Subcutaneous abdominal adipose tissue (tissue), 5 donors: ENCODE measurements around the gene MVP.
A peak's percentile ranks its signal among the peaks of the same experiment; 100 is the strongest.
"Not testable (repeated sequence)": the region's sequence is repeated elsewhere in the genome, so short reads cannot be mapped to it uniquely, and the experiment has no call there.

Experiments
- H3K27ac ChIP-seq: one replicate; pipeline ENCODE4 v1.7.0; 2013; ENCODE audit warnings: low read depth, mild to moderate bottlenecking, inconsistent platforms, low read length, moderate library complexity
- H3K27me3 ChIP-seq, 5 donors: one replicate each; pipeline ENCODE4 v1.7.0; 2013; ENCODE audit warnings: low read length in 5 of 5, inconsistent platforms in 1 of 5; ENCODE audit not compliant: control insufficient read depth in 5 of 5, insufficient read depth in 4 of 5
- H3K36me3 ChIP-seq, 5 donors: one replicate each; pipeline ENCODE4 v1.7.0; 2013; ENCODE audit warnings: low read length in 5 of 5; ENCODE audit not compliant: control insufficient read depth in 5 of 5, insufficient read depth in 5 of 5
- H3K4me1 ChIP-seq, 5 donors: one replicate each; pipeline ENCODE4 v1.7.0; 2013; ENCODE audit warnings: low read length in 5 of 5, mild to moderate bottlenecking in 3 of 5, moderate library complexity in 1 of 5; ENCODE audit not compliant: control insufficient read depth in 5 of 5, insufficient read depth in 5 of 5
- H3K4me3 ChIP-seq, 5 donors: one replicate each; pipeline ENCODE4 v1.7.0; 2013; ENCODE audit warnings: low read length in 5 of 5, low read depth in 1 of 5
- H3K9ac ChIP-seq, 5 donors: one replicate each; pipeline ENCODE4 v1.7.0; 2013; ENCODE audit warnings: low read length in 5 of 5, mild to moderate bottlenecking in 4 of 5, moderate library complexity in 3 of 5
- H3K9me3 ChIP-seq, 5 donors: one replicate each; pipeline ENCODE4 v1.7.0; 2013; ENCODE audit warnings: low read length in 5 of 5; ENCODE audit not compliant: control insufficient read depth in 5 of 5
- donor health status: healthy.
- donor health status: healthy.
- donor health status: healthy.
- donor health status: healthy.
- donor health status: healthy.

Gene MVP

DNA sequence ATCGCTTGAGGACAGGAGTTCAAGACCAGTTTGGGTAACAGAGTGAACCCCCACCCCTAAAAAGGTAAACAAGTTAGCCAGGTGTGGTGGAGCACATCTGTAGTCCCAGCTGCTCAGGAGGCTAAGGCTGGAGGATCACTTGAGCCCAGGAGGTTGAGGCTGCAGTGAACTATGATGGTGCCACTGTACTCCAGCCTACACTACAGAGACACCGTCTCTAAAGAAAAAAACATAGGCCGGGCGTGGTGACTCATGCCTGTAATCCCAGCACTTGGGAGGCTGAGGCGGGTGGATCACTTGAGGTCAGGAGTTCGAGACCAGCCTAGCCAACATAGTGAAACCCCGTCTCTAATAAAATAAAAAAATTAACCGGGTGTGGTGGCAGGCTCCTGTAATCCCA is 48.8 kb downstream of the MVP start:
- H3K27me3 ChIP-seq, H3K9ac ChIP-seq, H3K9me3 ChIP-seq, H3K36me3 ChIP-seq, H3K4me1 ChIP-seq, H3K4me3 ChIP-seq, H3K27ac ChIP-seq: not testable (repeated sequence)

DNA sequence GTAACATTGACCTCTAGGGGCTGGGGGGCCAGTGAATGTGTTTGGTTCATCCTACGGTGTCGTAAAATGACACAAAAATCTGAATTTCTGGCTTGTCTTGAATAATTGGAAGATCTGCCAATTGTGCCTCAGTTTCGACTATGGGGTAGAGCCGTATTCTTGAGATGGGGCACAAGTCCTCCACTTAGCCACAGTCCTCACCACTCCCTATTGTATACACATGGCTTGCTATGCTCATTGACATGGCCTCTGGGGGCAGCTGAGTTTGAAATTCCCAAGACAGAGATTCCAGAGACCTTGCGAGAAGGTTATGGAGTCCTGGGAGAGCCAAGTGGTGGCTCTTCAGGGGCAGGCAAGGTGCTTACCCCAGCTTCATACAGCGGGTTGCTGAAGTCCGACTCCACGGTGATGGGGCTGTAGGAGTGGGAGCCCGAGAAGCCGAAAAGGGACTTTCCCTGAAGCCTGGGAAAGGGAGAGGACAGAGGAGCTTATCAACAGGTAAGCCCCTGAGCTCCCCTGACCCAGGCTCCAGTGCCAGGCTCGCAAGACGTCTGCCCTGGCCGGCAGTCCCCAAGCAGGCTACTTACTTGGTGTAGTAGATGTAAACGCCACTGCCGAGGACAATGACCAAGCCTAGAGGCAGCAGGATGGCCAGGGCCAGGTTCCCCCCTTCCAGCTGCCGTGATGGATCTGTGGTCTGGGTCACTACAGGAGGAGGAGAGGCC is 51.7 kb downstream of the MVP start:
- no peak overlapping the region for H3K4me3 ChIP-seq
- no peaks in the 10 kb centered on the region for H3K36me3 ChIP-seq
- H3K9ac ChIP-seq = no peak overlapping the region
- peaks cover 11 to 16% (median 14%) of the 10 kb centered on the region in 5 donors for H3K27me3 ChIP-seq
- no peak overlapping the region for H3K27ac ChIP-seq
- H3K9me3 ChIP-seq = no peaks in the 10 kb centered on the region
- peaks cover 0 to 10% (median 5%) of the 10 kb centered on the region in 5 donors for H3K4me1 ChIP-seq

DNA sequence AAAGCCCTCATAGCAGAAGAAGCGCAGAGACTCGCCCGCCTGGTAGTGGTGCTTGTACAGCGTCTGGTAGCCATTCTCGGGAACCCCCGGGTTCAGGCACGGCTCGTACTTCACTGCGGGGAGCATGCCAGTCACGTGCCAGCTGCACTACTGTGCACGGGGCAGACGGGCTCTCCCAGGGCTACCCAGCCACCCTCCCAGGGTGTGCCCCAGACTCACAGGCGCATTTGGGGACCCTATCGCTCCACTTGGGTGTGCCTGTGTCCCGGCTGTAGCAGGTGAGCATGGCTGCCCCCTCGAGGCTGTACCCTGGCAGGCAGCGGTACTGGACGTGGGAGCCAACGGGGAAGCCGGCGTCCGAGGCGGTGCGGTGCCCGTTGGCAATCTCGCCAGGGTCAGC is 53.1 kb downstream of the MVP start:
- Histone ChIP-seq H3K9me3 (no peaks in the 10 kb centered on the region), H3K4me1 (peaks cover 0 to 15% (median 10%) of the 10 kb centered on the region in 5 donors), H3K27ac (no peak overlapping the region), H3K27me3 (peaks cover 21 to 29% (median 27%) of the 10 kb centered on the region in 5 donors), H3K9ac (no peak overlapping the region), H3K36me3 (no peaks in the 10 kb centered on the region), H3K4me3 (no peak overlapping the region)

DNA sequence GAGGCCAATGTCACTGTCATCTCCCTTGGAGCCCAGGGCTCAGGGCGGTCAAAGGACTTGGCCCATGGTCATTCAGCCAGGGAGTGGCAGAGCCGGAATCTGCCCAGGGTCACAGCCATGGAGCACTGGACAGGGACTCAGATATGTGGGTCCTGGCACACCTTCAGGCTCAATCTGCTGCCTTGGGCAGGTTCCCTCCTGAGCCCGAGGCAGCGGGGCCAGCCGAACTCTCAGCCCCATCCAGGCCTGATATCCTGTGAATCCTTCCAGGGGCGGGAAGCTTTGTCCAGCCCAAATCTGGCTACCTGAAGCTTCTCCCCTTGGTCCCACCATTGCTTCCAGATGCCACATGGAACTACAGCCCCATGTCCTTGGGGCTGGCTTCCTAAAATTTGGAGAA is 54.9 kb downstream of the MVP start:
- Histone ChIP-seq H3K36me3 (no peaks in the 10 kb centered on the region), H3K9ac (no peak overlapping the region), H3K27ac (no peak overlapping the region), H3K4me3 (no peak overlapping the region), H3K9me3 (no peaks in the 10 kb centered on the region), H3K4me1 (peaks cover 0 to 15% (median 10%) of the 10 kb centered on the region in 5 donors), H3K27me3 (peaks cover 25 to 36% (median 32%) of the 10 kb centered on the region in 5 donors)

DNA sequence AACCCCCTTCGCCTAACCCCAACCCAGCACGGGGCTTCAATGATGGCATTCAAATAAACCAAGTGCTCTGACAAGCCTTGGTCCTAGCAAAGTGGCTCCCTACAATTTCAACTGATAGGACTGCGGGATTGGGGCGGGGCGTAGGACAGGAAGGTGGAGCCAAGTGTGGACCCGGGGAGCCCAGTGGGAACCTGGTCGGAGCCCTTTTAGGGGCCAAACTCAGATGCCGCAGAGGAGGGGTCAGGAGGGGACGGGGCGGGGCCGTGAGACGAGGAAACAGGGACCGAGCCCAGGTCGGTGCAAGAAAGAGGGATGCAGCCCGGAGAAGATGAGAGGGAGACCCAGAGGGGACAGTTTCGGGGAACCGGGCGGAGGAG is 55.9 kb downstream of the MVP start:
- no peak overlapping the region for H3K9ac ChIP-seq
- H3K9me3 ChIP-seq = no peaks in the 10 kb centered on the region
- H3K27ac ChIP-seq = no peak overlapping the region
- peak overlapping the region in 2 of 5 donors; percentile 36 to 51 for H3K4me3 ChIP-seq
- peaks cover 25 to 39% (median 32%) of the 10 kb centered on the region in 5 donors for H3K27me3 ChIP-seq
- H3K4me1 ChIP-seq = peaks cover 0 to 15% (median 10%) of the 10 kb centered on the region in 5 donors
- no peaks in the 10 kb centered on the region for H3K36me3 ChIP-seq

DNA sequence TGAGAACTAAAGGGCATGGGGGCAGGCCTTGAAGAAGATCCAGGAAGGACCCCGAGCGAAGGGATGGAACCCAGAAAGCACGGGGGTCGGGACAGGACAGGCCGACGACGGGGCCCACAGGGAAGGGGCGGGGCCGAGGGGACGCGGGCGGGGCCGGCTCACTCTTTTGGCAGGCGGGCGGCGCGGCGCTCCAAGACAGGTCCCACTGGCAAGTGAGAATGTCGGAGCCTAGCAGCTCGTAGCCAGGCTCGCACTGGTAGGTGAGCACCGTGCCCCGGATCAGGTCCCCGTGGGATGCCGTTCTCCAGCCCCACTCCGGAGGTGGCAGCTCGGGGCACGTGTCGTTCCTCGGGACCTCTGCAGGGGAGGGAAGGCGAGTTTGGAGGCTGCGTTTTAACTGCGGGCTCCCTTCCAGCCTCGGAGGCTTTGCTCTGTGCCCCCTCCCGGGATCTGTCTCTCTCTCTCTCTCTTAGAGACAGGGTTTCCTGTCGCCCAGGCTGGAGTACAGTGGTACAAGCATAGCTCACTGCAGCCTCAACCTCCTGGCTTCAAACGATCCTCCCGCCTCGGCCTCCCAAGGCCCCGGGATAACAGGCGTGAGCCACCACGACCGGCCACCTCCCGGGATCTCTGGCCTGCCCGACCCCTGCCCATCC is 56.5 kb downstream of the MVP start:
- Histone ChIP-seq H3K9me3 (no peaks in the 10 kb centered on the region), H3K36me3 (no peaks in the 10 kb centered on the region), H3K4me1 (peaks cover 0 to 15% (median 10%) of the 10 kb centered on the region in 5 donors), H3K4me3 (peak overlapping the region in 3 of 5 donors; percentile 36 to 51 (median 36)), H3K27ac (no peak overlapping the region), H3K27me3 (peaks cover 25 to 39% (median 31%) of the 10 kb centered on the region in 5 donors), H3K9ac (no peak overlapping the region)

DNA sequence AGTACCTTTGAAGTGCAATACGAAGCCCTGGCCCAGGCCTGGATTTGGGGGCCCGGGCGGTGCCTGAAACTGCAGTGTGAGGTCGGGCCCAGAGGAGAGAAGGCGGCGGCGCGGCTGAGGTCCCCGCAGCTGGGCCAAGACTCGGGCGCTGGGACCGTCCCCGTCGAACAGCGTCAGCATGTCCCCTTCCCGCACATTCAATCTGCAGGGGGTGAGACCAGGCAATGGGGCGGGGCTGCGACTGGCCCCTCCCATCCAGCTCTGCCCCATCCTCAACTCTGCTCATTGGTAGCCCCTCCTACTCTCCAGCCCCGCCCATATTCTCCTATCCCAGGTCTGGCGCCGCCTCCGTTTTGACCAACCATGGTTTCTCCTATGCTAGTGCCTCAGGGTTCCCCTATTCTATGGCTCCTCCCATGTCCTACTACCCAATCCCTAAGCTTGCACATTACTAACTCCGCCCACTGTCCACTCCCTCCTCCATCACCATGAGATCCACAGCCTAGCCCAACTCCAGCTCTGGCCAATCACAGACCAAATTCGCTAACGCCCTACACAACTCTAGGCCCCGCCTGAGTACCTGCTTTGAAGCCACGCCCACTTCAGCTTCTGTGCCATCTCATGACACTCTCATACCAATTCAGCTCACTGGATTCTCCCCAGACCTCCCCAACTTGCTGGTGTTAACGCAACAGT is 57.2 kb downstream of the MVP start:
- no peaks in the 10 kb centered on the region for H3K36me3 ChIP-seq
- peak overlapping the region in 1 of 5 donors; percentile 24 for H3K4me3 ChIP-seq
- no peak overlapping the region for H3K9ac ChIP-seq
- peaks cover 25 to 39% (median 31%) of the 10 kb centered on the region in 5 donors for H3K27me3 ChIP-seq
- H3K4me1 ChIP-seq = peaks cover 0 to 15% (median 10%) of the 10 kb centered on the region in 5 donors
- H3K9me3 ChIP-seq = no peaks in the 10 kb centered on the region
- no peak overlapping the region for H3K27ac ChIP-seq

DNA sequence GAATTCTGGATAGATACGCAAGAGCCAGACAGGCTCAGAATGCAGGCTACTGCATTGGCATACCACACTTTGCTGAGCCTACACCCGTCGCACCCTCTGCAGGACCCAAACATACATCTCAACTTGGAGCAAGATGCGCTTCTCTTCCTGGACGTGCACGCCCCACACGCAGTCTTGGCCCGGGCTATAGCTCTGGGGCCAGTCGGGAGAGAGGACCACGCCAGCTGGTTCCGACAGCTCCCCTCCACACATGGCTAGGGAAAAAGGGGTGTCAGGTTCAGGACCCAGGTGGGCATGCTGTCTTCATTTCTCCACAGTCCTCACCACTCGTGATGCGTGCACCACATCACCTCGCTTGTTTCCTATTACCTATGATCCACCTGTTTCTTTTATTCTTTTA is 57.9 kb downstream of the MVP start:
- Histone ChIP-seq H3K27me3 (peaks cover 25 to 39% (median 31%) of the 10 kb centered on the region in 5 donors), H3K9ac (no peak overlapping the region), H3K36me3 (no peaks in the 10 kb centered on the region), H3K4me1 (peaks cover 0 to 15% (median 10%) of the 10 kb centered on the region in 5 donors), H3K9me3 (no peaks in the 10 kb centered on the region), H3K4me3 (no peak overlapping the region), H3K27ac (no peak overlapping the region)

DNA sequence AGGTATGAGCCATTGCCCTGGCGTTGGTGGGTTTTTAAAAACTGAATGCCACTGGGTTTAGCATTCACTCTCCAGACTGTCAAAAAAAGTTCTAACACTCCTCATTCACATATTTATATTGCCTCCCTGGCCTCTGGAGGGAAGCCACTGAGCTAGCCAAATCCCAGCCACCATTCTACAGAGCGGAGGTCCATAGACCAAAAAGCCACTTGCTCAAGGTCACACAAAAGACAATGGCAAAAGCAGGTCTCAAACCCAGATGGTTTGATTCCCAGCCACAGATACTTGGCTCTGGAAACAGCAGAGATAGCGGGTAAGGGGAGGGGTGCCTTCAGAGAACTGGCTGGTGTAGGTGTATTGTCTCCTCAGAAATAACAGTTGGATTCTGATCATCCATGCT is 60.8 kb downstream of the MVP start:
- Histone ChIP-seq H3K27ac (no peak overlapping the region), H3K4me3 (no peak overlapping the region), H3K4me1 (peaks cover 0 to 15% (median 10%) of the 10 kb centered on the region in 5 donors), H3K36me3 (no peaks in the 10 kb centered on the region), H3K27me3 (peaks cover 25 to 32% (median 28%) of the 10 kb centered on the region in 5 donors), H3K9ac (no peak overlapping the region), H3K9me3 (no peaks in the 10 kb centered on the region)

DNA sequence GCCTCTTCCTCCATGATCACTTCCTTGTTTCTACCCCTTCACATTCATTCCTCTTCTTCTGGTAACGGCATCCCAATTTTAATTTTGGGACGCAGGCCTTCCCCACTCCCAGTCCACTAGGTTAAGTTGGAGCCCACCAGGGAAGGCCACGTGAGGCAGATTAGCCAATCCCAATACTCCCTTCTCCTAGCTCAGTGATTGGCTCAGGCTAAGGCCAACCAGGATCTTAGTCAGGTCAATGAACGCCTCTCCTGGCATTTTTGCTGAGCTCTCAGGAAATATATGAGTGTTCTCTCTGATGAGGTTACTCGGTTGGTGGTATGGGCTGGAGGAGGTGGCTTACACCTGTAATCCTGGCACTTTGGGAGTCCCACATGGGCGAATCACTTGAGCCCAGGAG is 63.7 kb downstream of the MVP start:
- no peaks in the 10 kb centered on the region for H3K36me3 ChIP-seq
- no peak overlapping the region for H3K4me3 ChIP-seq
- no peak overlapping the region for H3K9ac ChIP-seq
- H3K4me1 ChIP-seq = no peaks in the 10 kb centered on the region
- no peak overlapping the region for H3K27ac ChIP-seq
- H3K9me3 ChIP-seq = no peaks in the 10 kb centered on the region
- peaks cover 6 to 13% (median 8%) of the 10 kb centered on the region in 5 donors for H3K27me3 ChIP-seq
